NCI-H1105 treated with DMSO at 0.1 percent for 48 hours (cell line): Measurements from ENCODE around the gene TBC1D20.
"Not testable (repeated sequence)": the region's sequence is repeated elsewhere in the genome, so short reads cannot be mapped to it uniquely, and the experiment has no call there.

Source experiments
- DNase-seq: peaks from one replicate; lab custom pipeline; 2025; lab: John Stamatoyannopoulos, UW

TBC1D20 gene

GRCh38 chr20:401682-402495 is 60.4 kb downstream of the TBC1D20 start:
- no peak for DNase-seq

- no peak for DNase-seq
Observed at GRCh38 chr20:400454-401275, 61.7 kb downstream of the TBC1D20 start.

- no peak for DNase-seq
Observed at GRCh38 chr20:400128-400453, 62.2 kb downstream of the TBC1D20 start.

- no peak for DNase-seq
Observed at GRCh38 chr20:399182-399707, 63.1 kb downstream of the TBC1D20 start.

GRCh38 chr20:397432-398237 is 64.7 kb downstream of the TBC1D20 start:
- no peak for DNase-seq

- DNase-seq: no peak
Observed at GRCh38 chr20:396619-397431, 65.5 kb downstream of the TBC1D20 start.

GRCh38 chr20:396252-396618 is 66.1 kb downstream of the TBC1D20 start:
- no peak for DNase-seq

- DNase-seq: not testable (repeated sequence)
Observed at GRCh38 chr20:393296-393695, 69.0 kb downstream of the TBC1D20 start.

GRCh38 chr20:391041-391711 is 71.2 kb downstream of the TBC1D20 start:
- DNase-seq: no peak

- DNase-seq: no peak
Observed at GRCh38 chr20:389220-389619, 73.1 kb downstream of the TBC1D20 start.

GRCh38 chr20:388034-388994 is 74.0 kb downstream of the TBC1D20 start:
- no peak for DNase-seq

- DNase-seq: no peak
Observed at GRCh38 chr20:387520-387919, 74.8 kb downstream of the TBC1D20 start.

- not testable (repeated sequence) for DNase-seq
Observed at GRCh38 chr20:386634-387033, 75.7 kb downstream of the TBC1D20 start.
